H1 (cell line): ENCODE measurements around the gene GRM7. TPM values are rescaled to one million over a fixed set of nuclear protein-coding genes. Genes with fewer than 3 reads are reported as not detected.
"Not testable (repeated sequence)": the region's sequence is repeated elsewhere in the genome, so short reads cannot be mapped to it uniquely, and the experiment has no call there.

Experiments
- CTCF ChIA-PET: fragments of 300-600 bp; sonication (Branson Sonifier 250); formaldehyde crosslinking; loops from one replicate; lab custom pipeline; 2021; ENCODE audit not compliant: partially characterized antibody; lab: Charles Lee
- POLR2A ChIA-PET: fragments of 300-600 bp; sonication (Branson Sonifier 250); formaldehyde crosslinking; loops from one replicate; lab custom pipeline; 2021; ENCODE audit warnings: inconsistent platforms; ENCODE audit not compliant: partially characterized antibody; lab: Charles Lee
- DNase-seq, 2 experiments: peaks; one replicate each; pipeline versions ENCODE4 v3.0.0 to v3.0.0-alpha.2; 2010 to 2022; ENCODE audit warnings: low spot score in 2 of 2, low read depth in 1 of 2, mixed read lengths in 1 of 2
- FAIRE-seq: peaks from 2 replicates; lab custom pipeline; 2011; peaks lifted over from hg19 to GRCh38; lab: Jason Lieb, UNC
- H2AFZ ChIP-seq: 2 replicates; pipeline ENCODE4 v1.8.1; 2012; ENCODE audit warnings: low read length, inconsistent platforms
- H2AK5ac ChIP-seq: 2 replicates; pipeline ENCODE4 v1.6.1; 2013; ENCODE audit warnings: low read depth, low read length
- H2BK120ac ChIP-seq: replicated peaks from 2 replicates; pipeline ENCODE3; 2013; ENCODE audit warnings: low read depth, low read length, inconsistent platforms
- H2BK12ac ChIP-seq: 2 replicates; pipeline ENCODE4 v1.6.1; 2013; ENCODE audit warnings: low read depth, low read length
- H2BK15ac ChIP-seq: 2 replicates; pipeline ENCODE4 v1.6.1; 2013; ENCODE audit warnings: low read length
- H2BK20ac ChIP-seq: 2 replicates; pipeline ENCODE4 v1.6.1; 2013; ENCODE audit warnings: low read length
- H2BK5ac ChIP-seq: 2 replicates; pipeline ENCODE4 v1.6.1; 2013; ENCODE audit warnings: low read depth, low read length
- H3K14ac ChIP-seq: 2 replicates; pipeline ENCODE4 v1.6.1; 2013; ENCODE audit warnings: inconsistent platforms; ENCODE audit not compliant: insufficient read length
- H3K18ac ChIP-seq: 2 replicates; pipeline ENCODE4 v1.6.1; 2013; ENCODE audit warnings: low read length; ENCODE audit errors: extremely low read depth
- H3K23ac ChIP-seq: 2 replicates; pipeline ENCODE4 v1.6.1; 2013; ENCODE audit warnings: inconsistent platforms; ENCODE audit not compliant: insufficient read length
- H3K23me2 ChIP-seq: 2 replicates; pipeline ENCODE4 v1.6.1; 2013; ENCODE audit warnings: low read depth, low read length
- H3K27ac ChIP-seq: 2 replicates; pipeline ENCODE4 v1.6.1; 2011; ENCODE audit warnings: low read depth, low read length, inconsistent platforms
- H3K27me3 ChIP-seq, 4 experiments: replicated peaks in 1 of 4; 1 replicate in 1 of 4; 2 replicates in 3 of 4; pipeline versions ENCODE4 v1.6.1 to v1.8.1; 2011 to 2013; ENCODE audit warnings: low read length in 3 of 4, mild to moderate bottlenecking in 3 of 4, inconsistent platforms in 2 of 4, mixed read lengths in 2 of 4, moderate library complexity in 1 of 4; ENCODE audit not compliant: control insufficient read depth in 3 of 4, insufficient read depth in 3 of 4; ENCODE audit errors: extremely low read depth in 1 of 4
- H3K36me3 ChIP-seq, 4 experiments: 2 replicates each; pipeline versions ENCODE4 v1.6.1 to v1.8.1; 2011 to 2013; ENCODE audit warnings: mild to moderate bottlenecking in 4 of 4, low read length in 3 of 4, moderate library complexity in 2 of 4, control low read depth in 1 of 4, inconsistent platforms in 1 of 4; ENCODE audit not compliant: insufficient read depth in 4 of 4, control insufficient read depth in 2 of 4
- H3K4ac ChIP-seq: replicated peaks from 2 replicates; pipeline ENCODE3; 2013; ENCODE audit warnings: low read length, low read depth, mixed read lengths, inconsistent platforms; ENCODE audit not compliant: insufficient read length
- H3K4me1 ChIP-seq, 4 experiments: replicated peaks in 1 of 4; 1 replicate in 1 of 4; 2 replicates in 3 of 4; pipeline versions ENCODE4 v1.6.1 to v1.8.1; 2011 to 2013; ENCODE audit warnings: low read length in 3 of 4, inconsistent platforms in 2 of 4, mixed read lengths in 1 of 4; ENCODE audit not compliant: insufficient read depth in 4 of 4, control insufficient read depth in 3 of 4
- H3K4me2 ChIP-seq, 2 experiments: 2 replicates each; pipeline versions ENCODE4 v1.6.1 to v1.8.1; 2011 to 2013; ENCODE audit warnings: low read depth in 2 of 2, low read length in 2 of 2, control low read depth in 1 of 2, inconsistent platforms in 1 of 2, mild to moderate bottlenecking in 1 of 2; ENCODE audit not compliant: insufficient read depth in 1 of 2
- H3K4me3 ChIP-seq, 4 experiments: fragments of 200-600, 300-600 bp in 1 of 4; sonication (generic), shearing (Covaris generic), sonication (Bioruptor Twin) in 1 of 4; 2 replicates each; pipeline versions ENCODE4 v1.5.1 to v1.8.1; 2011 to 2016; ENCODE audit warnings: low read length in 4 of 4, low read depth in 3 of 4, control low read depth in 2 of 4, inconsistent platforms in 2 of 4, mild to moderate bottlenecking in 2 of 4, mixed read lengths in 1 of 4, moderate library complexity in 1 of 4; ENCODE audit not compliant: insufficient read depth in 2 of 4; ENCODE audit errors: extremely low read depth in 1 of 4
- H3K56ac ChIP-seq: replicated peaks from 2 replicates; pipeline ENCODE3; 2013; ENCODE audit warnings: low read depth, mild to moderate bottlenecking, mixed read lengths, low read length, inconsistent platforms; ENCODE audit not compliant: insufficient read length
- H3K79me1 ChIP-seq: 2 replicates; pipeline ENCODE4 v1.6.1; 2013; ENCODE audit warnings: low read depth, low read length, control low read depth
- H3K79me2 ChIP-seq, 2 experiments: 2 replicates each; pipeline versions ENCODE4 v1.6.1 to v1.8.1; 2012 to 2013; ENCODE audit warnings: low read length in 2 of 2, mild to moderate bottlenecking in 2 of 2, inconsistent platforms in 1 of 2; ENCODE audit not compliant: insufficient read depth in 2 of 2, control insufficient read depth in 1 of 2
- H3K9ac ChIP-seq, 4 experiments: replicated peaks in 1 of 4; 1 replicate in 1 of 4; 2 replicates in 3 of 4; pipeline versions ENCODE4 v1.6.1 to v1.8.1; 2011 to 2013; ENCODE audit warnings: low read depth in 3 of 4, low read length in 3 of 4, control low read depth in 2 of 4, mild to moderate bottlenecking in 2 of 4, moderate library complexity in 2 of 4, inconsistent platforms in 1 of 4; ENCODE audit errors: extremely low read depth in 1 of 4
- H3K9me3 ChIP-seq, 2 experiments: 2 replicates each; pipeline versions ENCODE4 v1.6.1 to v1.8.1; 2012 to 2013; ENCODE audit warnings: mild to moderate bottlenecking in 2 of 2, moderate library complexity in 2 of 2, control low read depth in 1 of 2, inconsistent platforms in 1 of 2, low read depth in 1 of 2, low read length in 1 of 2, mixed read lengths in 1 of 2; ENCODE audit not compliant: insufficient read depth in 2 of 2
- H4K20me1 ChIP-seq, 2 experiments: replicated peaks in 1 of 2; 2 replicates each; pipeline versions ENCODE3 to v1.8.1; 2011 to 2013; ENCODE audit warnings: inconsistent platforms in 2 of 2, low read length in 2 of 2, mild to moderate bottlenecking in 1 of 2; ENCODE audit not compliant: insufficient read depth in 2 of 2, control insufficient read depth in 1 of 2
- H4K5ac ChIP-seq: 2 replicates; pipeline ENCODE4 v1.6.1; 2013; ENCODE audit warnings: low read length, low read depth, mixed read lengths, inconsistent platforms; ENCODE audit not compliant: insufficient read length
- H4K8ac ChIP-seq: 2 replicates; pipeline ENCODE4 v1.8.0; 2013; ENCODE audit warnings: mild to moderate bottlenecking, moderate library complexity, low read length, inconsistent platforms; ENCODE audit not compliant: insufficient read depth; ENCODE audit errors: extremely low read depth
- H4K91ac ChIP-seq: replicated peaks from 2 replicates; pipeline ENCODE3; 2013; ENCODE audit warnings: low read length, mixed read lengths, inconsistent platforms; ENCODE audit not compliant: insufficient read length
- RAD21 ChIP-seq, 2 experiments: IDR thresholded peaks in 1 of 2; conservative IDR thresholded peaks in 1 of 2; 2 replicates each; pipeline ENCODE4 v1.6.1; 2011; ENCODE audit warnings: low read depth in 2 of 2, low read length in 2 of 2, improper control_type of control experiment in 1 of 2, inconsistent platforms in 1 of 2, mild to moderate bottlenecking in 1 of 2, moderate library complexity in 1 of 2
- WGBS, 2 experiments: shearing (Covaris generic) in 1 of 2; methylation state at CpG; one replicate each; pipeline versions ENCODE4 v1.1.6 to v1.1.7; 2013 to 2015; ENCODE audit warnings: low lambda C conversion rate in 2 of 2, mixed read lengths in 2 of 2, inconsistent platforms in 1 of 2, low coverage in 1 of 2, missing lambda C conversion rate in 1 of 2; ENCODE audit not compliant: insufficient replicate concordance in 2 of 2, insufficient coverage in 1 of 2, insufficient read length in 1 of 2; ENCODE audit errors: extremely low coverage in 1 of 2, missing lambda C conversion rate in 1 of 2; 5-methylcytosine and 5-hydroxymethylcytosine counted together
- polyA plus RNA-seq, 7 experiments: library from polyadenylated mRNA; depleted of rRNA in 3 of 7; stranded (reverse) in 5 of 7; unstranded in 2 of 7; fragments of >200 nt in 5 of 7; fragments of 200-250 nt in 2 of 7; gene quantifications; 1 replicate in 5 of 7; 2 replicates in 1 of 7; 4 replicates in 1 of 7; pipeline versions ENCODE4 v1.2.1 to v1.2.3, GENCODE V29; 2011 to 2013; ENCODE audit warnings: missing spikeins in 2 of 7, mixed read lengths in 2 of 7
- total RNA-seq: library from RNA; stranded (reverse); fragmentation: NEBNext Ultra II Directional; extraction: Animal tissue kit (Norgen Biotek cat#: 25700); gene quantifications from 2 replicates; pipeline ENCODE4 v1.2.1, GENCODE V29; 2021
- TF ChIP-seq, protein P1 (sequence below), 3 experiments: IDR thresholded peaks; 1 replicate in 2 of 3; 2 replicates in 1 of 3; pipeline versions ENCODE4 v1.5.1 to v1.6.1; 2011; ENCODE audit warnings: low read length in 3 of 3, mild to moderate bottlenecking in 3 of 3, inconsistent platforms in 2 of 3, low read depth in 1 of 3, moderate library complexity in 1 of 3; ENCODE audit not compliant: insufficient read depth in 1 of 3; ENCODE audit errors: control extremely low read depth in 1 of 3

Gene GRM7
- total and polyA plus RNA-seq, 2 of the 8 experiments (the other 6 are each of a cell fraction or from before 2014, with no cell fraction given): 0.17 to 0.24 TPM

DNA sequence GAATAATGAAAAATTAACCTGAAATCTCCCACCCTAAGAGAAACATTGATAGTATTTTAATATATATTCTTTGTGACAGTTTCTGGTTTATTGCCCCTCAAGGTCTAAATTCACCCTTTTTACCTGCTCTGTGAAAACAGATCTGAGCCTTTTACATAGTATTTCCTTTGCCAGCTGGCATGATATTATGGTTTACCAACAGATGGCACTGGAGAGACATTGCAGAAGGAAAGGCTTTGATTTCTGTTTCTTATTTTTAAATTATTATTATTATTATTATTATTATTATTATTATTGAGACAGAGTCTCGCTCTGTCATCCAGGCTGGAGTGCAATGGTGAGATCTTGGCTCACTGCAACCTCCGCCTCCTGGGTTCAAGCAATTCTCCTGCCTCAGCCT is 74.5 kb downstream of the GRM7 start:
- H2BK5ac ChIP-seq, H3K14ac ChIP-seq, H3K79me1 ChIP-seq, H2BK12ac ChIP-seq, H3K36me3 ChIP-seq, H3K4me1 ChIP-seq, H2BK120ac ChIP-seq, H3K4me2 ChIP-seq, FAIRE-seq, H3K23ac ChIP-seq, H3K23me2 ChIP-seq, H3K56ac ChIP-seq, H3K27ac ChIP-seq, H2BK15ac ChIP-seq: not testable (repeated sequence)
- 75% methylated on average over 1 of the region's 2 CpGs; no CpG with 5 or more reads in 1 of the 2 experiments for WGBS, 2 experiments
- TF ChIP-seq, protein P1, sequence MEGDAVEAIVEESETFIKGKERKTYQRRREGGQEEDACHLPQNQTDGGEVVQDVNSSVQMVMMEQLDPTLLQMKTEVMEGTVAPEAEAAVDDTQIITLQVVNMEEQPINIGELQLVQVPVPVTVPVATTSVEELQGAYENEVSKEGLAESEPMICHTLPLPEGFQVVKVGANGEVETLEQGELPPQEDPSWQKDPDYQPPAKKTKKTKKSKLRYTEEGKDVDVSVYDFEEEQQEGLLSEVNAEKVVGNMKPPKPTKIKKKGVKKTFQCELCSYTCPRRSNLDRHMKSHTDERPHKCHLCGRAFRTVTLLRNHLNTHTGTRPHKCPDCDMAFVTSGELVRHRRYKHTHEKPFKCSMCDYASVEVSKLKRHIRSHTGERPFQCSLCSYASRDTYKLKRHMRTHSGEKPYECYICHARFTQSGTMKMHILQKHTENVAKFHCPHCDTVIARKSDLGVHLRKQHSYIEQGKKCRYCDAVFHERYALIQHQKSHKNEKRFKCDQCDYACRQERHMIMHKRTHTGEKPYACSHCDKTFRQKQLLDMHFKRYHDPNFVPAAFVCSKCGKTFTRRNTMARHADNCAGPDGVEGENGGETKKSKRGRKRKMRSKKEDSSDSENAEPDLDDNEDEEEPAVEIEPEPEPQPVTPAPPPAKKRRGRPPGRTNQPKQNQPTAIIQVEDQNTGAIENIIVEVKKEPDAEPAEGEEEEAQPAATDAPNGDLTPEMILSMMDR (IDR thresholded peaks at IDR 0.05; ENCODE audit: control extremely low read depth in 1 of 3, insufficient read depth in 1 of 3, low read depth in 1 of 3, low read length in 3 of 3): peak in 2 of 3 experiments; percentile 14 to 38; a peak in 2 of 4 replicates
- TF ChIP-seq RAD21 (IDR thresholded peaks at IDR 0.05 in 1 of 2, conservative IDR thresholded peaks at IDR 0.05 in 1 of 2; ENCODE audit: low read depth in 2 of 2, low read length in 2 of 2): peak; percentile 27 to 37; a peak in 2 of 4 replicates
- TF ChIP-seq, all 59 proteins: peak for 2; not testable (repeated sequence) for 57
- H3K4me3 ChIP-seq, H2BK20ac ChIP-seq, H2AK5ac ChIP-seq, H3K27me3 ChIP-seq, POLR2A ChIA-PET, H3K9ac ChIP-seq, H3K9me3 ChIP-seq, H3K79me2 ChIP-seq, H3K4ac ChIP-seq, H4K20me1 ChIP-seq, H4K91ac ChIP-seq, DNase-seq, H4K8ac ChIP-seq, H2AFZ ChIP-seq, H4K5ac ChIP-seq, H3K18ac ChIP-seq: not testable (repeated sequence)
- CTCF ChIA-PET: interaction anchor here (0.7 to 1.0 kb wide), 5 partner anchors 16 to 439 kb away, joined by 3 to 4 read pairs (median 3); no protein-coding TSS in a partner anchor
